GM12878 (cell line): ENCODE measurements around the gene RBM4. TPM values are rescaled to one million over a fixed set of nuclear protein-coding genes. Genes with fewer than 3 reads are reported as not detected.
A peak's percentile ranks its signal among the peaks of the same experiment; 100 is the strongest.

Source experiments
- ATAC-seq: fragments of 200-7000 bp; cut with Tn5 transposase; 3 replicates; pipeline ENCODE4 v1.9.1; 2020; ENCODE audit warnings: mild to moderate bottlenecking, moderate library complexity
- BruUV-seq: library from RNA; stranded (reverse); fragments of 400-500 nt; replicated peaks from 2 replicates; lab custom pipeline; 2021; lab: Mats Ljungman, UMichigan
- CTCF ChIA-PET: fragments of 300-600 bp; sonication (Branson Sonifier 250); formaldehyde crosslinking; extraction: SDS; loops from one replicate; lab custom pipeline; 2021; ENCODE audit warnings: inconsistent platforms; lab: Yijun Ruan, JAX
- POLR2A ChIA-PET: fragments of 350-600 bp; formaldehyde crosslinking; extraction: SDS; loops from one replicate; lab custom pipeline; 2021; ENCODE audit warnings: inconsistent platforms; lab: Charles Lee
- RAD21 ChIA-PET: fragments of 300-600 bp; sonication (Branson Sonifier 250); formaldehyde crosslinking; loops from one replicate; lab custom pipeline; 2023; ENCODE audit warnings: antibody characterized with exemption; ENCODE audit not compliant: unreplicated experiment; lab: Charles Lee
- SMC1A ChIA-PET: fragments of 300-600 bp; sonication (Branson Sonifier 250); formaldehyde crosslinking; loops from one replicate; lab custom pipeline; 2023; ENCODE audit not compliant: unreplicated experiment, uncharacterized antibody; lab: Charles Lee
- DNase-seq: peaks from one replicate; pipeline ENCODE4 v3.0.0-alpha.2; 2011; ENCODE audit warnings: low read depth, low spot score
- FAIRE-seq: peaks from 3 replicates; lab custom pipeline; 2011; peaks lifted over from hg19 to GRCh38; lab: Jason Lieb, UNC
- H2AFZ ChIP-seq: 2 replicates; pipeline ENCODE4 v1.6.0; 2011; ENCODE audit warnings: low read depth, low read length, control low read depth; ENCODE audit not compliant: control insufficient read depth
- H3K27ac ChIP-seq: 2 replicates; pipeline ENCODE4 v1.5.1; 2011; ENCODE audit warnings: control low read depth; ENCODE audit not compliant: control insufficient read depth, insufficient read depth
- H3K27me3 ChIP-seq, 2 experiments: replicated peaks in 1 of 2; 2 replicates each; pipeline versions ENCODE4 v1.6.0 to v1.6.1; 2011; ENCODE audit warnings: low read length in 1 of 2; ENCODE audit not compliant: control insufficient read depth in 2 of 2, insufficient read depth in 2 of 2
- H3K36me3 ChIP-seq, 2 experiments: 2 replicates each; pipeline ENCODE4 v1.5.1; 2011; ENCODE audit warnings: low read length in 1 of 2; ENCODE audit not compliant: control insufficient read depth in 2 of 2, insufficient read depth in 2 of 2
- H3K4me1 ChIP-seq: 2 replicates; pipeline ENCODE4 v1.6.1; 2011; ENCODE audit warnings: mild to moderate bottlenecking, low read length, moderate library complexity, mixed read lengths; ENCODE audit not compliant: control insufficient read depth, insufficient read depth
- H3K4me2 ChIP-seq: 2 replicates; pipeline ENCODE4 v1.6.0; 2011; ENCODE audit warnings: control low read depth; ENCODE audit not compliant: control insufficient read depth, insufficient read depth
- H3K4me3 ChIP-seq: fragments of 200-600 bp; sonication (generic); 2 replicates; pipeline ENCODE4 v1.5.1; 2016
- H3K79me2 ChIP-seq: 2 replicates; pipeline ENCODE4 v1.6.0; 2011; ENCODE audit warnings: low read length; ENCODE audit not compliant: control insufficient read depth, insufficient read depth
- H3K9ac ChIP-seq: 2 replicates; pipeline ENCODE4 v1.8.0; 2011; ENCODE audit warnings: low read length, control low read depth, mixed read lengths; ENCODE audit not compliant: control insufficient read depth, insufficient read depth
- H3K9me3 ChIP-seq: replicated peaks from 3 replicates; pipeline ENCODE4 v1.5.1; 2011; ENCODE audit warnings: mild to moderate bottlenecking, low read length; ENCODE audit not compliant: control insufficient read depth, insufficient read depth
- H4K20me1 ChIP-seq: 2 replicates; pipeline ENCODE4 v1.6.0; 2011; ENCODE audit not compliant: control insufficient read depth, insufficient read depth
- ATF2 ChIP-seq: IDR thresholded peaks from 2 replicates; pipeline ENCODE4 v1.6.1; 2012; ENCODE audit warnings: low read length, inconsistent platforms
- CBX3 ChIP-seq: fragments of 200-600 bp; sonication (generic); IDR thresholded peaks from 2 replicates; pipeline ENCODE4 v1.6.1; 2016; ENCODE audit warnings: low read depth, borderline replicate concordance
- FOXK2 ChIP-seq: fragments of 450-650 bp; IDR thresholded peaks from 2 replicates; pipeline ENCODE4 v1.6.1; 2017; ENCODE audit warnings: mild to moderate bottlenecking, moderate library complexity
- HCFC1 ChIP-seq: fragments of 150-350 bp; IDR thresholded peaks from 2 replicates; pipeline ENCODE4 v1.6.1; 2014; ENCODE audit warnings: low read length
- HDAC2 ChIP-seq: fragments of 200-600 bp; sonication (generic); IDR thresholded peaks from 2 replicates; pipeline ENCODE4 v1.6.1; 2017
- LARP7 ChIP-seq: fragments of 450-650 bp; IDR thresholded peaks from 2 replicates; pipeline ENCODE4 v1.6.1; 2017; ENCODE audit warnings: mild to moderate bottlenecking
- MYC ChIP-seq: IDR thresholded peaks from 2 replicates; pipeline ENCODE4 v1.6.1; 2011; ENCODE audit warnings: mild to moderate bottlenecking, low read length, moderate library complexity, inconsistent platforms; ENCODE audit not compliant: insufficient read depth, insufficient replicate concordance, insufficient read length, severe bottlenecking
- NRF1 ChIP-seq: conservative IDR thresholded peaks from 2 replicates; pipeline ENCODE4 v1.6.1; 2011; ENCODE audit warnings: mild to moderate bottlenecking, low read depth, low read length, improper control_type of control experiment
- POLR2A ChIP-seq: IDR thresholded peaks from 2 replicates; pipeline ENCODE4 v1.6.1; 2011; ENCODE audit warnings: low read depth, mild to moderate bottlenecking, low read length
- POLR2AphosphoS5 ChIP-seq: IDR thresholded peaks from 2 replicates; pipeline ENCODE4 v1.6.1; 2011; ENCODE audit warnings: mild to moderate bottlenecking, low read length, inconsistent platforms
- SMARCA5 ChIP-seq: fragments of 450-650 bp; IDR thresholded peaks from 2 replicates; pipeline ENCODE4 v1.6.1; 2017; ENCODE audit warnings: mild to moderate bottlenecking
- ZBED1 ChIP-seq: IDR thresholded peaks from 2 replicates; pipeline ENCODE4 v1.6.1; 2016; ENCODE audit warnings: borderline replicate concordance
- ZNF24 ChIP-seq: fragments of 450-650 bp; IDR thresholded peaks from 2 replicates; pipeline ENCODE4 v1.6.1; 2017; ENCODE audit warnings: antibody characterized with exemption, mild to moderate bottlenecking
- WGBS: methylation state at CpG from one replicate; pipeline ENCODE4 v1.1.6; 2016; ENCODE audit warnings: low lambda C conversion rate; ENCODE audit not compliant: insufficient replicate concordance, insufficient coverage; ENCODE audit errors: missing lambda C conversion rate; 5-methylcytosine and 5-hydroxymethylcytosine counted together
- in situ Hi-C: fragments of 300-500 bp; cut with MboI; formaldehyde crosslinking; loops from 9 replicates; pipeline ENCODE4 v1.14.3; 2018; ENCODE audit warnings: mixed read lengths
- intact Hi-C: fragments of 100-400 bp; cut with micrococcal nuclease; formaldehyde crosslinking; loops from one replicate; pipeline ENCODE4 v1.14.2; 2022; ENCODE audit not compliant: unreplicated experiment
- polyA plus RNA-seq, 11 experiments: library from polyadenylated mRNA; depleted of rRNA in 4 of 11; unstranded in 6 of 11; stranded (reverse) in 5 of 11; fragments of >200 nt; fragmentation: Nextera tagmentation in 4 of 11; fragmentation: Illumina TruSeq in 1 of 11; extraction: Ambion mirVana in 4 of 11; extraction: Trizol in 1 of 11; gene quantifications; 1 replicate in 1 of 11; 2 replicates in 10 of 11; pipeline versions ENCODE4 v1.2.1 to v1.2.3, GENCODE V29; 2011 to 2016; ENCODE audit warnings: inconsistent platforms in 2 of 11, missing spikeins in 2 of 11, low read depth in 1 of 11
- total RNA-seq, 4 experiments: library from RNA; depleted of rRNA in 3 of 4; stranded (reverse); fragments of >200 nt in 3 of 4; fragmentation: Illumina TruSeq in 1 of 4; extraction: Trizol in 1 of 4; gene quantifications; 2 replicates each; pipeline versions ENCODE4 v1.2.1 to v1.2.3, GENCODE V29; 2013 to 2021

RBM4 gene
- total and polyA plus RNA-seq, 10 of the 15 experiments (the other 5 are each of a cell fraction or from before 2014, with no cell fraction given): 105 to 224 (median 138) TPM

DNA sequence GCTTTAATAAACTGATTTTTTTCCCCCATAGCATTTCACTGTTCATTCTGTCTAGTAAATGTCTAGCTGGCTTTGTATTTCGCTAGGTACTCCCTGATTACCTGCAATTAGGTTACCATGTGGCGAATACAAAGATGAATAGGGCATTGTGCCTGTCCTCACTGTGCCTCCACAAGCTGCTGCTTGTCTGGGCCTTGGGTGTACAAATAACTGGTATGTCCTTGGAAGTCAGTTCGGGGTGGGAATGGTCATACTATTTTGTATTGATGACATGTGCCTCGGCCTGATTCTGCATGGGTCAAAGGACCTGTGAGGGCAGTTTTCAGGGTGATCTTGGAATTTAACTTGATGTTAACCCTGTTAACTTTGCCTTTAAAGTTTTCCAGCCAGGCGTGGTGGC is 11.4 kb downstream of the RBM4 start:
- SMC1A ChIA-PET: interaction anchor here (1.1 kb wide), 1 partner anchor 11 kb away, joined by 4 read pairs; the partner anchor contains the start of gene RBM4
- WGBS: 92% methylated on average over 5 of the region's 5 CpGs
- FAIRE-seq: no peak
- RAD21 ChIA-PET: interaction anchor here (1.4 kb wide), 1 partner anchor 12 kb away, joined by 3 read pairs; the partner anchor contains the start of gene RBM4
- Histone ChIP-seq H3K27ac (no peak overlapping the region), H3K79me2 (peaks cover 44% of the 10 kb centered on the region), H3K4me3 (no peak overlapping the region), H3K36me3 (peaks cover 9 to 32% of the 10 kb centered on the region in 2 experiments), H3K4me1 (no peaks in the 10 kb centered on the region), H3K4me2 (no peak overlapping the region), H4K20me1 (peaks cover 14% of the 10 kb centered on the region; the same call in 1 of the 2 replicates), H3K27me3 (no peaks in the 10 kb centered on the region), H3K9ac (no peak overlapping the region), H3K9me3 (no peaks in the 10 kb centered on the region), H2AFZ (no peak overlapping the region)
- BruUV-seq: no TSS peak
- TF ChIP-seq ZNF24 (no peak), ATF2 (no peak), SMARCA5 (no peak), HCFC1 (no peak), POLR2A (peak; percentile 48; the same call in 1 of the 2 replicates), MYC (no peak), LARP7 (no peak), POLR2AphosphoS5 (0 out of 2 replicates have a peak, but pooled peaks have one; percentile 6), ZBED1 (no peak), FOXK2 (no peak), HDAC2 (no peak), CBX3 (no peak), NRF1 (no peak)
- no peak for DNase-seq
- POLR2A ChIA-PET: interaction anchor here (2.8 kb wide), 1 partner anchor 12 kb away, joined by 12 read pairs; the partner anchor contains the start of gene RBM4
- CTCF ChIA-PET: interaction anchor here (1.1 kb wide), 1 partner anchor 170 kb away, joined by 3 read pairs; the partner anchor contains the start of gene DPP3
- intact Hi-C loops: no loop called here
- in situ Hi-C loops: no loop called here
- no peak for ATAC-seq
